ENCODE measurements around the gene UBA7. TPM values are rescaled to one million over a fixed set of nuclear protein-coding genes. Genes with fewer than 3 reads are reported as not detected.

UBA7 gene
- total RNA-seq, 1 experiment from 2014 or later, result 0.85 TPM

DNA sequence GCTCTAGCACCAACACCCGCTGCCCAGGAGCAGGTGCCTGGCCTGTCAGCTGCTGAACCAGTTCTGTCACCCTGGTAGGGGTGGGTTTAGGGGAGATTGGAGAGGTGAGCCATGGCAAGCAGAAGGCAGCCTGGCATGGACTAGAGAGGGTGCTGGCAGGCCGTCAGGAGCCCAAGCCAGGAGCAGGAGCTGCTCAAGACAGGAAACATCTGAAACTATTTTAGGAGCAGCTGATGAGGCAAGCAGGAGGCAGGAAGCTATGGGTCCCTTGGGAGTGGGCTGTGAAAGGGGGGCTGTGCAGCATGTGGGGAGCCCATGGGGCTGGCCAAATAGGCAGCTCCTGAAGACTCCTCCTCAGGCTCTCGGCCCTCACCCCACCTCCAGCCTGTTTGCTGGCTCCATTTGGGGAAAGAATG is 8.4 kb downstream of the UBA7 start:
- H4K5ac ChIP-seq (ENCODE audit: insufficient read length, low read depth, low read length), result no peak overlapping the region
- H3K79me2 ChIP-seq (ENCODE audit: insufficient read depth, low read length), result no peaks in the 10 kb centered on the region
- no peak overlapping the region for H4K91ac ChIP-seq (ENCODE audit: insufficient read length, low read depth, low read length)
- H2AK5ac ChIP-seq (ENCODE audit: insufficient read length, low read length), result no peak overlapping the region
- H3K27ac ChIP-seq (ENCODE audit: insufficient read length, low read depth, low read length), result no peak overlapping the region
- WGBS (ENCODE audit: extremely low coverage, insufficient read length, low lambda C conversion rate), result no CpG with 5 or more reads among the region's 3 CpGs
- H3K79me1 ChIP-seq (ENCODE audit: insufficient read depth, low read depth, low read length, poor library complexity, severe bottlenecking), result no peaks in the 10 kb centered on the region
- no peak overlapping the region for H2BK5ac ChIP-seq (ENCODE audit: insufficient read length, low read length)
- Mint-ChIP-seq H3K27me3 (ENCODE audit: low read depth) (peaks cover 40% of the 10 kb centered on the region), H3K9me3 (no peaks in the 10 kb centered on the region), H3K4me3 (no peak overlapping the region; a peak in 1 of 5 replicates), H3K4me1 (peaks cover 31% of the 10 kb centered on the region in 2 experiments), H3K36me3 (ENCODE audit: insufficient read depth in 1 of 3, low read depth in 3 of 3) (no peaks in the 10 kb centered on the region), H3K27ac (no peak overlapping the region; a peak in 1 of 7 replicates)
- H3K14ac ChIP-seq (ENCODE audit: insufficient read depth, low read length), result no peak overlapping the region
- H2BK12ac ChIP-seq (ENCODE audit: insufficient read length, low read depth, low read length), result no peak overlapping the region
- no peak overlapping the region for H2BK15ac ChIP-seq (ENCODE audit: low read depth, low read length)
- no peaks in the 10 kb centered on the region for H4K20me1 ChIP-seq (ENCODE audit: control insufficient read depth, insufficient read depth, insufficient read length)
- no peaks in the 10 kb centered on the region for H3K9me3 ChIP-seq (ENCODE audit: control insufficient read depth, low read depth, low read length)
- no peak overlapping the region for H3K4ac ChIP-seq (ENCODE audit: low read depth, low read length)
- no peak overlapping the region for H4K8ac ChIP-seq (replicated peaks; ENCODE audit: insufficient read length, low read depth, low read length)
- H3K4me2 ChIP-seq (ENCODE audit: insufficient read depth, insufficient read length, low read length), result no peak overlapping the region
- H3K4me1 ChIP-seq (ENCODE audit: insufficient read depth, low read length), result peaks cover 8% of the 10 kb centered on the region; the same call in 1 of the 2 replicates
- H3K56ac ChIP-seq (ENCODE audit: insufficient read length, low read depth, low read length), result no peak overlapping the region
- H2BK20ac ChIP-seq (ENCODE audit: low read depth, low read length, poor library complexity, severe bottlenecking), result no peak overlapping the region
- no peak overlapping the region for H3K18ac ChIP-seq (ENCODE audit: insufficient read length, low read depth, low read length)
- no peak overlapping the region for H3K23ac ChIP-seq (ENCODE audit: insufficient read length, low read depth, low read length)
- H2BK120ac ChIP-seq (ENCODE audit: low read depth, low read length, poor library complexity, severe bottlenecking), result no peak overlapping the region
- H3K9ac ChIP-seq (ENCODE audit: extremely low read depth, insufficient read length, low read length), result no peak overlapping the region
- TF ChIP-seq, protein P1, sequence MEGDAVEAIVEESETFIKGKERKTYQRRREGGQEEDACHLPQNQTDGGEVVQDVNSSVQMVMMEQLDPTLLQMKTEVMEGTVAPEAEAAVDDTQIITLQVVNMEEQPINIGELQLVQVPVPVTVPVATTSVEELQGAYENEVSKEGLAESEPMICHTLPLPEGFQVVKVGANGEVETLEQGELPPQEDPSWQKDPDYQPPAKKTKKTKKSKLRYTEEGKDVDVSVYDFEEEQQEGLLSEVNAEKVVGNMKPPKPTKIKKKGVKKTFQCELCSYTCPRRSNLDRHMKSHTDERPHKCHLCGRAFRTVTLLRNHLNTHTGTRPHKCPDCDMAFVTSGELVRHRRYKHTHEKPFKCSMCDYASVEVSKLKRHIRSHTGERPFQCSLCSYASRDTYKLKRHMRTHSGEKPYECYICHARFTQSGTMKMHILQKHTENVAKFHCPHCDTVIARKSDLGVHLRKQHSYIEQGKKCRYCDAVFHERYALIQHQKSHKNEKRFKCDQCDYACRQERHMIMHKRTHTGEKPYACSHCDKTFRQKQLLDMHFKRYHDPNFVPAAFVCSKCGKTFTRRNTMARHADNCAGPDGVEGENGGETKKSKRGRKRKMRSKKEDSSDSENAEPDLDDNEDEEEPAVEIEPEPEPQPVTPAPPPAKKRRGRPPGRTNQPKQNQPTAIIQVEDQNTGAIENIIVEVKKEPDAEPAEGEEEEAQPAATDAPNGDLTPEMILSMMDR (conservative IDR thresholded peaks at IDR 0.05), result no peak
- peaks cover 14% of the 10 kb centered on the region for H3K23me2 ChIP-seq (ENCODE audit: insufficient read length, low read depth, low read length, poor library complexity, severe bottlenecking)
- H2AFZ ChIP-seq (ENCODE audit: low read length), result no peak overlapping the region
- no peak for DNase-seq
- H3K27me3 ChIP-seq (ENCODE audit: insufficient read depth, low read length), result no peaks in the 10 kb centered on the region; the same call in 1 of the 2 replicates
- H3T11ph ChIP-seq (ENCODE audit: low read length), result no peak overlapping the region

Measured in H9 (cell line).